Activated T-helper 17 cell treated with anti-CD3 and anti-CD28 coated beads, Interleukin-2, amount 50 U/mL, for 72 hours (primary cell): ENCODE results near the gene SGCE. TPM values are rescaled to one million over a fixed set of nuclear protein-coding genes. Genes with fewer than 3 reads are reported as not detected.

ENCODE experiments used
- ATAC-seq: fragments of 150-1000 bp; cut with Tn5 transposase; replicated peaks from 2 replicates; pipeline ENCODE4 v1.10.0; 2021; ENCODE audit warnings: mild to moderate bottlenecking, moderate library complexity
- H3K27ac Mint-ChIP-seq: one replicate; pipeline ENCODE4 v1.8.0; 2022; ENCODE audit warnings: mixed read lengths
- H3K27me3 Mint-ChIP-seq: one replicate; pipeline ENCODE4 v1.8.0; 2022; ENCODE audit warnings: mixed read lengths
- H3K36me3 Mint-ChIP-seq: one replicate; pipeline ENCODE4 v1.8.0; 2022; ENCODE audit warnings: low read depth, mild to moderate bottlenecking, mixed read lengths
- H3K4me1 Mint-ChIP-seq: one replicate; pipeline ENCODE4 v1.8.0; 2022; ENCODE audit warnings: mixed read lengths
- H3K4me3 Mint-ChIP-seq: one replicate; pipeline ENCODE4 v1.8.0; 2022; ENCODE audit warnings: mild to moderate bottlenecking, mixed read lengths
- H3K9me3 Mint-ChIP-seq: one replicate; pipeline ENCODE4 v1.8.0; 2022; ENCODE audit warnings: mixed read lengths
- total RNA-seq, 2 donors: library from RNA; stranded (reverse); gene quantifications; one replicate each; pipeline ENCODE4 v1.2.3, GENCODE V29; 2022

The SGCE gene
- total RNA-seq, 2 donors from 2014 or later, result 0.54 to 1.1 TPM

DNA sequence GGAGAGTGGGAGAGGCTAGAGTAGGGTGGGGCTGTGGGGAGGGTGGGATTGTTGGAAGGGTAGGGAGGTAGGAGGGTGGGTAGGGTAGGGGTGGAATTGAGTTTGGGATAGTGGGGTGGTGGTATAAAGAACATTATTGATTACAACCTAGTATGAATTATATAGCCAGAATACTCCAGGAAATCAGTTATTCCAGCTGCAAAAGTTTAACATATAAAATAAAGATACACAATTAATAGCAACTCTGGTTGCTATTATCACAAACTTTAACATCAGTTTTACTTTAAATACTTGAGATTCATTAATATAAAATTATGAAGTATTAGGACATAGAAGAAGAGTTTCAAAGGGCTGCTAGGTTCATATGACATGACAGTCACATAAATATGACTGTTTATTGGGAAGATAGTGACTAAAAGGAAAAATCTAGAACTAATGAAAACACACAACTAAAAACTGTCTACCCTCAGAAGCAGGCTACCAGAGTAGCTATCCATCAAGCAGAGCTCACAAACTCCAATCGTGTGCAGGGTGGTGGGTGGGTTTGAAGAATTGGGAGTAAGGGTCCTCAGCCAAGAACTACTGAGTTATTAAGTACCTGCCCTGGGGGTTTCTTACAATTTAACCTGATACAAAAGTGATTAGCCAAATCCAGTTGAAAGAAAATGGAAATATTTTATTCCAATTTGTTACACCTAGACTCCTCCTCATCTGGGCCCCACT, 14.0 kb upstream of the SGCE start:
- Mint-ChIP-seq H3K27me3 (peaks cover 12% of the 10 kb centered on the region), H3K36me3 (no peaks in the 10 kb centered on the region), H3K27ac (no peak overlapping the region), H3K4me3 (no peak overlapping the region), H3K9me3 (no peaks in the 10 kb centered on the region), H3K4me1 (peaks cover 5% of the 10 kb centered on the region)
- ATAC-seq, result no peak

DNA sequence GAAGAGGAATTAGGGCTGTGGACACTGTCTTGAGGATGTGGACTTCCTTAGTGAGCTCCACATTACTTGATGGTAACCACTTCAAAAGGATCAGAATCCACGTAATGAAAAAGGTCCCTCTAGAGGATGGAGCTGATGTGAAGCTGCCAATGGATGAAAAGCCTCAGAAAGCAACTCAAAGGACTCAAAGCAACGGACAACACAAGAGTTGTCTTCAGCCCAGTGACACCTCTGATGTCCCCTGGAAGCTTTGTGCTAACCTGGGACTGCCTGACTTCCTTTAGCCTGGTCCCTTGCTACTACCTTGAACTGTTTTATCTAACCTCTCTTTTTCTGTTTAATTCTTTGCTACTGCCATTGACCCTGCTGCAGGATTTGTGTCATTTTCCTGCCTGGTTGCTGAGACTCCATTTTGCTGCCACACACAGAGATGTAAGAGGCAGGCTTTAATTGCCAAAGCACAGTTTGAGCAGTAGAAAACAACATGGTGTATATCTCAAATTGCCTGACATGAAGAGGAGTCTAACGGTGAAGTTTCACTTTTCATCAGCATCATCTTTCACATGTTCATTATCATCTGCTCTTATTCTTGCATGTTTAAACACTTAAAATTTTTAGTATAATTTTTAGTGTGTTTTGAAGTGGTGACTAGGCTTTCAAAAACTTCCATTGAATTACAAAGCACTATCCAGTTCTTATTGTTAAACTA, 11.1 kb upstream of the SGCE start:
- H3K9me3 Mint-ChIP-seq, result no peaks in the 10 kb centered on the region
- no peaks in the 10 kb centered on the region for H3K36me3 Mint-ChIP-seq

DNA sequence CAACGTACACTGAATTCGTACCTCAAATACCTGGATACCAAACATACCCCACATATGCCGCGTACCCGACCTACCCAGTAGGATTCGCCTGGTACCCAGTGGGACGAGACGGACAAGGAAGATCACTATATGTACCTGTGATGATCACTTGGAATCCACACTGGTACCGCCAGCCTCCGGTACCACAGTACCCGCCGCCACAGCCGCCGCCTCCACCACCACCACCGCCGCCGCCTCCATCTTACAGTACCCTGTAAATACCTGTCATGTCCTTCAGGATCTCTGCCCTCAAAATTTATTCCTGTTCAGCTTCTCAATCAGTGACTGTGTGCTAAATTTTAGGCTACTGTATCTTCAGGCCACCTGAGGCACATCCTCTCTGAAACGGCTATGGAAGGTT, 9.5 kb upstream of the SGCE start:
- no peaks in the 10 kb centered on the region for H3K36me3 Mint-ChIP-seq

More for the DNA sequence above, 11.1 kb upstream of the SGCE start:
- Mint-ChIP-seq H3K4me3 (no peak overlapping the region), H3K27ac (no peak overlapping the region), H3K4me1 (peaks cover 5% of the 10 kb centered on the region), H3K27me3 (peaks cover 12% of the 10 kb centered on the region)
- ATAC-seq, result no peak

DNA sequence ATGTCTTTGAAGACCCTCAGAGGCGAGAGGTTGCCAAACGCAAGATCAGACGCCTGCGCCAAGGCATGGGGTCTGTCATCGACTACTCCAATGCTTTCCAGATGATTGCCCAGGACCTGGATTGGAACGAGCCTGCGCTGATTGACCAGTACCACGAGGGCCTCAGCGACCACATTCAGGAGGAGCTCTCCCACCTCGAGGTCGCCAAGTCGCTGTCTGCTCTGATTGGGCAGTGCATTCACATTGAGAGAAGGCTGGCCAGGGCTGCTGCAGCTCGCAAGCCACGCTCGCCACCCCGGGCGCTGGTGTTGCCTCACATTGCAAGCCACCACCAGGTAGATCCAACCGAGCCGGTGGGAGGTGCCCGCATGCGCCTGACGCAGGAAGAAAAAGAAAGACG, 8.1 kb upstream of the SGCE start:
- Mint-ChIP-seq H3K9me3 (no peaks in the 10 kb centered on the region), H3K4me3 (no peak overlapping the region), H3K4me1 (peaks cover 5% of the 10 kb centered on the region), H3K27me3 (peaks cover 9% of the 10 kb centered on the region), H3K27ac (no peak overlapping the region), H3K36me3 (no peaks in the 10 kb centered on the region)
- ATAC-seq, result no peak

More for the DNA sequence above, 9.5 kb upstream of the SGCE start:
- H3K27me3 Mint-ChIP-seq, result peaks cover 9% of the 10 kb centered on the region
- H3K27ac Mint-ChIP-seq, result no peak overlapping the region
- H3K4me3 Mint-ChIP-seq, result no peak overlapping the region
- no peak for ATAC-seq
- peaks cover 5% of the 10 kb centered on the region for H3K4me1 Mint-ChIP-seq
- no peaks in the 10 kb centered on the region for H3K9me3 Mint-ChIP-seq

DNA sequence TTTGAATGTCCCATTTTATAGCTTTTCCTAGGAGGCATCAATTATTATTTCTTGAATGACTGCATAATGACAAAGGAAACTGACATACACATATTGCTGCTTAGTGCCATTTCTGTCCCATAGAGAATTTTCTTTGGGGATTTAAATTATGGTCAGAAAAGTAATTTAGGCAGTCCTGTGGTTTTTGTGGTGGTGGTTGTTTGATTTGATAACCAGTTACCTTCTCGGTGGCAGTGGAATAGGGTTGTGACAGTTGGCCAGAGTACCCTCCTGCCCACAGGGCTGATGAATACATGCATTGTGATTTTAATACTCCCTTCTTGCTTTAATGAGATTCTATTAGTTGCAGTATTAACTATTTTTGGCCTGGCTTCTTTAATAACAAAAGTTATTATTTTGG, 6.6 kb upstream of the SGCE start:
- Mint-ChIP-seq H3K4me3 (no peak overlapping the region), H3K9me3 (no peaks in the 10 kb centered on the region), H3K4me1 (peaks cover 5% of the 10 kb centered on the region), H3K36me3 (no peaks in the 10 kb centered on the region), H3K27ac (no peak overlapping the region), H3K27me3 (peaks cover 3% of the 10 kb centered on the region)
- ATAC-seq, result no peak

DNA sequence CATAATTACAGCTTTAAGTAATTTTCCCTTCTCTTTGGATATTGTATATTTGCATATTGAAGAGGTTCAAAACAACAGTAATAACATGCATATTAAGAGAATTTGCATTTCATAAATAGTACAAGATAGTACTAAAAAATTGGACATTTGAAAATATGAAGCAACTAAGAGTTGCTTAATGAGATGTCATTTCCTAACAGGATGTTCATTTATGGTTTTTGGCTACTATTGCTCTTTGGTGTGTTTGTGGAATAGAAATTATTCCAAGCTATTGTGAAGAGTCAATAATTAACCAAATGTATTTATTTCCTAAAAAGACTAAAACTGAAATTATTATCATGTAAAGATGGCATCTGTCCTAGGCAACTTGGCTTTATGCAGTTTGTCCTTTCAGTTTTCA, 4.1 kb upstream of the SGCE start:
- H3K4me1 Mint-ChIP-seq, result peaks cover 5% of the 10 kb centered on the region
- no peak for ATAC-seq
- no peaks in the 10 kb centered on the region for H3K36me3 Mint-ChIP-seq
- H3K9me3 Mint-ChIP-seq, result no peaks in the 10 kb centered on the region
- H3K4me3 Mint-ChIP-seq, result no peak overlapping the region
- H3K27me3 Mint-ChIP-seq, result peaks cover 5% of the 10 kb centered on the region
- H3K27ac Mint-ChIP-seq, result no peak overlapping the region

DNA sequence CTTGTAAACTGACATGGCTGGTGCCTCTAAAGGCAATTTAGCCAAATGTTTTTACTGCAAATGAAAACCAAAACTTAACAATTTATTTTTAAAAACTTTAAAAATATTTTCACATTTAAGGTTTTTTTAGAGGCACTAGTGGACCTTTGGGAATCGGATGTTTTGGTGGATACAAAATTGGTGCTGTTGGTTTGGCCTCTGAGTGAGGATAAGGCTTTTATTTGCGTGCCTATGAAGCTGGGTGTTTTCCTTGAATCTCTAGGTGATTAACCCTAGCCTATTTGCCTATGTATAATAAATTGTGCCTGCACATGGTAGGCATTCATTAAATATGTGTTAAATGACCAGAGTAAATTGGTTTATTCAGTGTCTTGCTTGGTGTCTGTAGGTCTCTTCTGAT, 2.9 kb upstream of the SGCE start:
- Mint-ChIP-seq H3K27me3 (peaks cover 8% of the 10 kb centered on the region), H3K27ac (no peak overlapping the region), H3K36me3 (no peaks in the 10 kb centered on the region), H3K4me3 (no peak overlapping the region), H3K9me3 (no peaks in the 10 kb centered on the region), H3K4me1 (peaks cover 5% of the 10 kb centered on the region)
- ATAC-seq, result no peak

DNA sequence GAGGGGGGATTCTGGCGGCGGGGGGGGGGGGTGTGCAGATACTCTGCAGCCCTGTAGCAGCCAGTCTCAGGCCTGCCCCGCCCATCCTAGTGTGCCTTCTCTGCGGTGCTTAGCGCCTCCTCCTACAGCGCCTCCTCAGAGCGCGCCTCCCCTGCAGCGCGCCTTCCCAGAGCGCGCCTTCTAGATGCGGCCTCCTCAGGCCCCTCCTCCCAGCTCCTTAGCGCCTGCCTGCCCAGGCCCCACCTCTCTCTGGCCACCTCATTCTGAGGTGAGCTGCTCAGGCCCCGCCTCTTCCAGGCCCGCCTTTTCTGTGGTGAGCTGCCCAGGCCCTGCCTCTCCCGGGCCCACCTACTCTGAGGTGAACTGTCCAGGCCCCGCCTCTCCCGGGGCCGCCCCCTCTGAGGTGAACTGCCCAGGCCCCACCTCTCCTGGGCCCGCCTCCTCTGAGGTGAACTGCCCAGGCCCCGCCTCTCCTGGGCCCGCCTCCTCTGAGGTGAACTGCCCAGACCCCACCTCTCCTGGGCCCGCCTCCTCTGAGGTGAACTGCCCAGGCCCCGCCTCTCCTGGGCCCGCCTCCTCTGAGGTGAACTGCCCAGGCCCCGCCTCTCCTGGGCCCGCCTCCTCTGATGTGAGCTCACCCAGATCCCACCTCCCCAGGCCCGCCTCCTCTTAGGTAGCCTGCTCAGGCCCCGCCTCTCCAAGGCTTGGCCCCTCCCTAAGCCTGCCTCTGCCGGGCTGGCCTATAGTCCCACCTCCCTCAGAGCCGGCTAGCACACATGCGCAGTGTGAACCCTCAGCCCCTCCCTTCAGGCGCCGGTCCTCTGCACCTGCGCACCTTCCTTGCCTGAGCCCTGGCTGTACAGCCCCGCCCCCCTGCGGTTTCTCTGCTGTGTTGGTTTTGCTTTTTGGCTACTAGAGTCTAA, 2.1 kb upstream of the SGCE start:
- H3K27me3 Mint-ChIP-seq, result peaks cover 8% of the 10 kb centered on the region
- H3K9me3 Mint-ChIP-seq, result no peaks in the 10 kb centered on the region
- peak; percentile 90 for ATAC-seq
- no peak overlapping the region for H3K27ac Mint-ChIP-seq
- peak overlapping the region; percentile 77 for H3K4me3 Mint-ChIP-seq
- no peaks in the 10 kb centered on the region for H3K36me3 Mint-ChIP-seq
- peaks cover 5% of the 10 kb centered on the region for H3K4me1 Mint-ChIP-seq

DNA sequence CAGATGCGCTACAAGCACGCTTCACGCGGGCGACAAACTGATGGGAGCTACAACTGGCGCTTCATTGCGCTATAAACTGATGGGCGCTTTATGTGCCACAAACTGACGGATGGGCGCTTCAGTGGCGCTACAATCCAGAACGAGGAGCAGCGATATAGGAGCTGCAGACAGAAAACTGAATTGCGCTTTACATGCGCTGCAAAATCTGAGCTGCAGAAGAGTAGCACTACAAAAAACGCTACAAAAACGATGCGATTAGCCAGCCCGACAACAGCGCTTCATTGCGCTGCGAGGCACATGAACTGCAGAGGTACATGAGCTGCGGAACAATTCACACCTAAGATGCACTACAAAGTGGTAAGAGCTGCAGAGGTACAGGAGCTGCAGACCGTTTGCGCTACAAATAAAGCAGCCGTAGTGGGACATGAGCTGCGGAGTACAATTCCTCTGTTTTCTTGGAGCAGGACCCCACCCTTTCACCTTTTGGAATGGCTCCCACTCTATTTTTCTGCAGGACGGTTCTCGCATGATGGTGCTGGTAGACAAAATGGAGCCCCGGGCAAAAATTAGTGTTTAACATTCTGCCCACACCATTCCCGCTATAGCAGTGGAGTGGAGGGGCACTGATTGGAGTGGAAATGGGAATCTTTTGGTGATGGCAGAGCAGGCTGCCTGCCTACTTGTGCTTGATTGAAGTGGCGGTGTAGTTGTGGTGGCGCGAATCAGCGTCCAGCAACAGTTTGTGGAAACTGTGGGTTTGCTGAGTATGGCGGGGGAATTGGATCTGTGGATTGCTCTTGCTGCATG, 1.2 kb upstream of the SGCE start:
- peaks cover 5% of the 10 kb centered on the region for H3K4me1 Mint-ChIP-seq
- ATAC-seq, result no peak
- H3K9me3 Mint-ChIP-seq, result no peaks in the 10 kb centered on the region
- H3K27ac Mint-ChIP-seq, result no peak overlapping the region
- peak overlapping the region; percentile 77 for H3K4me3 Mint-ChIP-seq
- H3K27me3 Mint-ChIP-seq, result peaks cover 10% of the 10 kb centered on the region
- H3K36me3 Mint-ChIP-seq, result no peaks in the 10 kb centered on the region

DNA sequence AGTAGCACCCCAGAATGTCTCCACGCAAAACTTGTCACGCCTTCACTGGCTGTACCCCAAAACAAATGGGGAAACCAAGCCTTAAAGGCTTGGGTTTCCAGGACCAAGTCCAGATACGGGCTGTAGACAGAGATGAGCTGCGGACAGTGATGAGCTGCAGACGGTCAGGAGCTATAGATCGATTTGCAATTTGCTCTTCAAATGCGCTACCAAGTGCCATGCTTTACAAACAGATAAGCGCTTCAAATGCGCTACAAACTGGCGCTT, 658 bp upstream of the SGCE start:
- no peak for ATAC-seq
- Mint-ChIP-seq H3K27me3 (peaks cover 14% of the 10 kb centered on the region), H3K4me1 (peaks cover 5% of the 10 kb centered on the region), H3K36me3 (no peaks in the 10 kb centered on the region), H3K9me3 (no peaks in the 10 kb centered on the region), H3K4me3 (peak overlapping the region; percentile 77), H3K27ac (no peak overlapping the region)

DNA sequence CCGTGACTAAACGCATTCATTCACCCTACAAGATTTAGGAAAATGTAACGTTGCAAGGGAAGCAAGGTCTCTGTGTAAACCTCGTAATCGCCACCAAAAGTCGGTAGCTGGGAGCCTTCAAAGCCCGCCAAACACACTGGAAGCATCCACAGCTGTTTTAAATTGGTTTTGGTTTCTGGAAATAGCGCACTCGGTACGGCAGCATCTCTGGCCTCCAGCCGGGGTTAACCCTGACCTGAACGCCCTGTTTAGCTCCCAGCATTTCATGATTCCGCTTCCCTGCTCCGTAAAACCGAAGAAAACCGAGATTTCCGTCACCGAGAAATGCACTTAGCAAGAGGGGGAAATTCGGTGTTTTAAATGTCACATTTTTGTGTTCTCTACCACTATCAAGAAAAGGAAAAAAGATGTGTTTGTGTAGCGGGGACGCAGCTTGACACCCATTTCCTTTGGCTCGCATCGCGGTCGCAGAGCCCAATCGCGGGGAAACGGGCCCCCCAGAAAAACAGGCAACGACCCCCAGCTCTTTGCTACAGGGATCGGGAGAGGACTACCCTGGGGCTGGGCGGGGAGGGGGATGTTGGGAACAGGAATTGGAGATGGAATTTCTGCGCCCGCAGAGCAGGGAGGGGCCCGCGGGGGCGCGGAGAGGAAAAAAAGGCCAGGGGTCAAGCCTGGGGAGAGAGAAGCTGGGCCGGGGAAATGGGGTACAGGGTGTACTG, 646 bp downstream of the SGCE start:
- H3K27ac Mint-ChIP-seq, result no peak overlapping the region
- H3K27me3 Mint-ChIP-seq, result peaks cover 26% of the 10 kb centered on the region
- H3K4me3 Mint-ChIP-seq, result peak overlapping the region; percentile 77
- ATAC-seq, result no peak
- no peaks in the 10 kb centered on the region for H3K9me3 Mint-ChIP-seq
- H3K36me3 Mint-ChIP-seq, result no peaks in the 10 kb centered on the region
- peaks cover 5% of the 10 kb centered on the region for H3K4me1 Mint-ChIP-seq

DNA sequence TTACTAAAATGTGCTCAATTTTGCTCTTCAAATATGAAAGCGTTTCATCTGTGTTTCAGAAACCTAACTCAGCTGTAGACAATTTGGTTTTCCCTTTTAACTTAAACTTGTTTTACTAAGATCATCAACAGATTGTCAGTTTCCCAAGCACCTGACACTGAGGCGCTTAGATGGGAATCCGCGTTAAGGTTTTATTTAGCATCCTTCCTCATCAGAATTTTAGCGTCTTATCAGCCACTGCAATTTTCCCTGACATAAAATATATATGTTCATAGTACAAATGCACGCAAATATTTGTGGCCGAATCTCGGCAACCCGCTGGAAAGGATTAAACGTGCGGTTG, 1.2 kb downstream of the SGCE start:
- Mint-ChIP-seq H3K4me3 (peak overlapping the region; percentile 77), H3K27me3 (peaks cover 31% of the 10 kb centered on the region), H3K9me3 (no peaks in the 10 kb centered on the region), H3K36me3 (no peaks in the 10 kb centered on the region), H3K27ac (no peak overlapping the region), H3K4me1 (peaks cover 5% of the 10 kb centered on the region)
- no peak for ATAC-seq

DNA sequence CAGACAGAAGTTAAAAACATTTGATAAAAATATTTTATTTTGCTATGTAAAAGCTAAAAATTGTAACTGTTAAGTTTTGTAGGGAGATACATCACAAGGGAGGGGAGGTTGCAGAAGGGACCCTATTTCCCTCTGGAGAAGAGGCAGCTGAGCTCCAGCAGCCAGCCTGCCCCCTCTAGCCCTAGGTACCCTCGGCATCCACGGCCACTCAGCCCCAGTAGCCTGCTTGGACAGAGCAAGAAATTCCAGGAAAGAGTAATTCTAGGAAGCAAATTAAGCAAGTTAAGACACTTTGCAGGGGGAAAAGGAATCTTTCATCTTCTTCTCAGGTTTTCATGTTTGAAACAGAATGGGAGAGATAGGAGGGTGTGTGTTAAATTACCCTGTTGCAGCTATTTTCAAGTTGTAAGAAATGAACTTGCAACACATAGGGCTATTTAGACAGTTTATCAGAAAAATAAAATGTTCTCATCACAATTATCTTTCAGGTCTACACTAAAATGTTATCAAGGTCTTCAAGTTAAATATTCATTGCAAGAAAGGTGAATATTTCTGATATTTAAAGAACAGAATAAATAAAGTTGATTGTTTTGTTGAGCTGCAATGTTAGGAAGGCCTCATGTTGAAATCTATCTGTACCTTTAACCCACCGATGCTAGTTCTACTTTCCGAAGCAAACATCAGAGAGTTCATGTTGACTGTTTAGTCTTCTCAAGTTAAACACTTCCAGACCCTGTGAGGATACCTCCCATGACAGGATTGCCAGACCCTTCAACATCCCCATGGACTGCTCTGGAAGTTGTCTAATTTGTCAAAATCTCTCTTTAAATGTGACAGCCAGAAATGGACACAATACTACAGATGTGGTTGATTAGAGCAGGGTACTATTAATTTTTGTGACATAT, 5.5 kb downstream of the SGCE start:
- ATAC-seq, result no peak
- no peaks in the 10 kb centered on the region for H3K36me3 Mint-ChIP-seq
- no peak overlapping the region for H3K27ac Mint-ChIP-seq
- no peak overlapping the region for H3K4me3 Mint-ChIP-seq
- H3K4me1 Mint-ChIP-seq, result peaks cover 4% of the 10 kb centered on the region
- H3K27me3 Mint-ChIP-seq, result peaks cover 46% of the 10 kb centered on the region
- H3K9me3 Mint-ChIP-seq, result no peaks in the 10 kb centered on the region
